Glutamatergic neuron (in vitro differentiated cells): Measurements from ENCODE around the gene FBXL17. TPM values are rescaled to one million over a fixed set of nuclear protein-coding genes. Genes with fewer than 3 reads are reported as not detected.

ENCODE experiments used
- DNase-seq: peaks from one replicate; pipeline ENCODE4 v3.0.0; 2022
- H3K27ac Mint-ChIP-seq: one replicate; pipeline ENCODE4 v1.8.0; 2020; ENCODE audit warnings: mild to moderate bottlenecking, mixed read lengths, inconsistent platforms; ENCODE audit not compliant: unreplicated experiment
- H3K27me3 Mint-ChIP-seq: one replicate; pipeline ENCODE4 v1.8.0; 2020; ENCODE audit warnings: mild to moderate bottlenecking, moderate library complexity, mixed read lengths, inconsistent platforms; ENCODE audit not compliant: unreplicated experiment
- H3K36me3 Mint-ChIP-seq: one replicate; pipeline ENCODE4 v1.8.0; 2020; ENCODE audit warnings: mild to moderate bottlenecking, mixed read lengths, inconsistent platforms; ENCODE audit not compliant: unreplicated experiment
- H3K4me1 Mint-ChIP-seq: one replicate; pipeline ENCODE4 v1.8.0; 2020; ENCODE audit warnings: mild to moderate bottlenecking, low read depth, mixed read lengths, inconsistent platforms; ENCODE audit not compliant: unreplicated experiment
- H3K4me3 Mint-ChIP-seq: one replicate; pipeline ENCODE4 v1.8.0; 2020; ENCODE audit warnings: mild to moderate bottlenecking, mixed read lengths, inconsistent platforms; ENCODE audit not compliant: unreplicated experiment
- H3K9me3 Mint-ChIP-seq: one replicate; pipeline ENCODE4 v1.8.0; 2020; ENCODE audit warnings: mild to moderate bottlenecking, moderate library complexity, mixed read lengths, inconsistent platforms; ENCODE audit not compliant: unreplicated experiment
- CTCF ChIP-seq: fragments of 200-600 bp; sonication (generic); IDR thresholded peaks from one replicate; pipeline ENCODE4 v1.5.0; 2021; ENCODE audit not compliant: partially characterized antibody, unreplicated experiment
- total RNA-seq: library from RNA; stranded (reverse); fragmentation: NEBNext Ultra II Directional; extraction: Animal tissue kit (Norgen Biotek cat#: 25700); gene quantifications from one replicate; pipeline ENCODE4 v1.2.1, GENCODE V29; 2021; ENCODE audit not compliant: unreplicated experiment

The FBXL17 gene
- total RNA-seq, 1 donor from 2014 or later: 20.3 TPM

GRCh38 chr5:107857785-107858184 is 524.1 kb downstream of the FBXL17 start:
- Mint-ChIP-seq H3K4me1 (peaks cover 20% of the 10 kb centered on the region), H3K9me3 (peaks cover 5% of the 10 kb centered on the region), H3K27ac (no peak overlapping the region), H3K4me3 (no peak overlapping the region), H3K36me3 (no peaks in the 10 kb centered on the region), H3K27me3 (no peaks in the 10 kb centered on the region)
- TF ChIP-seq CTCF: no peak
- no peak for DNase-seq

DNA sequence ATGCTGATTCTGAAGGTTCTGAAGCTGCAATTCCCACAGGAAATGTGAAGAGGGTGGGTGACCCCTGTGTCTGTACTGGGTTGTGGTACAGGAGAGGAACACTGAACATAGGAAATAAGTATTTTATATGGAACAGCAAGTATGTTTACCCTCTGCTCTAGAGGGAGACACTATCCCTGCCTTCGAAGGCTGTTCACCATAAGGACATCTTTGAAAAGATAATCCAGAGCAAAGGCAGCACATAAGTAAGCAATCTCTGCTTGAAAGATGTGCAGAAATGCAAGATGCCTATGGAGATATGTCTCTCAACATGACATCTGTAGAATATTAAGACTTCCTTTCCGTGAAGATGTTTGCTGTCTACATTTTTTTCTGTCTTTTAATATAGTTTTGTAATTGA is 526.7 kb downstream of the FBXL17 start:
- no peak overlapping the region for H3K4me3 Mint-ChIP-seq
- H3K36me3 Mint-ChIP-seq: no peaks in the 10 kb centered on the region
- TF ChIP-seq CTCF: no peak
- H3K27me3 Mint-ChIP-seq: no peaks in the 10 kb centered on the region
- peak overlapping the region; percentile 49 for H3K27ac Mint-ChIP-seq
- peaks cover 5% of the 10 kb centered on the region for H3K9me3 Mint-ChIP-seq
- H3K4me1 Mint-ChIP-seq: peaks cover 27% of the 10 kb centered on the region
- no peak for DNase-seq

DNA sequence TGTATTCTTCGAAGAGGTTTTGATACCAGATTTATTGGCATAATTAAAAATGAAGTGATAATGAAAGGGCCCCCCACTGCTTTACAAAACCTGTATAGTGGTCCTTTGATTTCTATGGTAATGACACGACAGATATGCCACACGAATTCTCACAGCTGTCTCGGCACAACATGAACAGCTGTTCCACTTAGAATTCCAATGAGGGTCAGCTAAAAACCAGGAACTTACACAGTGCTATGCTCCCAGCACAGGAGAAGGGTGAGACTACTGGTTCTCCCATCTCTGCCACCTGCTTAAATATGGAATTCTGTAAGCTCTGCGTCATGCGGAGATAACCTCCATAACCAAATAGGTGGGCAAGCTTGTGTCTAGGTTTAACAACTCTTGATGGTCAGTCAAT is 528.2 kb downstream of the FBXL17 start:
- no peak for DNase-seq
- no peak for TF ChIP-seq CTCF
- peaks cover 7% of the 10 kb centered on the region for H3K9me3 Mint-ChIP-seq
- no peak overlapping the region for H3K4me3 Mint-ChIP-seq
- H3K27me3 Mint-ChIP-seq: no peaks in the 10 kb centered on the region
- peaks cover 23% of the 10 kb centered on the region for H3K4me1 Mint-ChIP-seq
- H3K27ac Mint-ChIP-seq: no peak overlapping the region
- no peaks in the 10 kb centered on the region for H3K36me3 Mint-ChIP-seq

GRCh38 chr5:107853031-107853430 is 528.9 kb downstream of the FBXL17 start:
- peaks cover 5% of the 10 kb centered on the region for H3K9me3 Mint-ChIP-seq
- H3K27me3 Mint-ChIP-seq: no peaks in the 10 kb centered on the region
- H3K4me1 Mint-ChIP-seq: peaks cover 23% of the 10 kb centered on the region
- DNase-seq: no peak
- TF ChIP-seq CTCF: no peak
- peak overlapping the region; percentile 52 for H3K27ac Mint-ChIP-seq
- no peak overlapping the region for H3K4me3 Mint-ChIP-seq
- H3K36me3 Mint-ChIP-seq: no peaks in the 10 kb centered on the region

DNA sequence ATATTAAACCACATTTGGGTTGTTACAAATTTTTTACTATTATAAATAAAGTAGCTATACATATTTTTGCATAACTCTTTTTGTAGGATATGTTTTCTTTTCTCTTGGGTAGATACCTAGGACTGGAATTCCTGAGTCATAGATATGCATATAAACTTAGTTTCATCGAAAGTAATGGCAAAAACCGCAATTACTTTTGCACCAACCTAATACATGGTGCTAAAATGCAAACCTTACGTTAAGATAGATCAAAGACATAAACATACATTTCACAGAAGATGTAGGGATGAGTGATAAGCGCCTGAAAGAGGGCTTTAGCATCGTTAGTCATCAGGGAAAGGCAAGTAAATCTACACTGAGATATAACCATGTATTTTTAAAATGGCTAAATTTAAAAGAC is 532.8 kb downstream of the FBXL17 start:
- H3K9me3 Mint-ChIP-seq: peaks cover 9% of the 10 kb centered on the region
- H3K4me3 Mint-ChIP-seq: no peak overlapping the region
- no peak for DNase-seq
- no peak for TF ChIP-seq CTCF
- no peaks in the 10 kb centered on the region for H3K27me3 Mint-ChIP-seq
- H3K4me1 Mint-ChIP-seq: peaks cover 13% of the 10 kb centered on the region
- H3K27ac Mint-ChIP-seq: no peak overlapping the region
- H3K36me3 Mint-ChIP-seq: peaks cover 4% of the 10 kb centered on the region
